ENCODE measurements around the gene CARD16. TPM values are rescaled to one million over a fixed set of nuclear protein-coding genes. Genes with fewer than 3 reads are reported as not detected.
A peak's percentile ranks its signal among the peaks of the same experiment; 100 is the strongest.

CARD16 gene
- total and polyA plus RNA-seq, 2 donors (not counting 1 experiment from before 2014, with no cell fraction given): 25.0 to 30.1 TPM

DNA sequence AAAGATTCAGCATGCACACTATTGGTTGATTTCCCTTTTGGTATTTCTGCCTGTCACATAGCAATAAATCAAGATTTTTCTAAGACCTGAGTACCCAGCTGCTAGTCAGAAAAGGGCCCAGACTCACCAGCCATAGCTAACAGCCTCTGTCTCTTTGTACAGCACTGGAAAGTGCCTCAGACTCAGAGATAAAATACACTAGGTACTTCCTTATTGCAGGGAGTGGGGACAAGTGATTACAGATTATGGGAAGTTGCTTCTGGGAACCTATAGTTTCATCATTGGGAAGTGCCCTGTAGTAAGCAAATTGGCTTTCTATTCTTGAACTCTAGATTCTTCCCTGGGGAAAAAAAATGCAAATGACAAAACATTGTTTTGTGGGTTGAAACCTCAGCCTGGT is 22.1 kb downstream of the CARD16 start, which contains the start of gene CASP5:
Gene CASP5 (minus strand): TSS at position 166 of the 400 bp plus-strand sequence. CDS start 32 bp downstream, at position 134.
- TF ChIP-seq CTCF (IDR thresholded peaks at IDR 0.05) (no peak), EZH2 (IDR thresholded peaks at IDR 0.05; ENCODE audit: borderline replicate concordance, insufficient read depth, low read depth, low read length, poor library complexity, severe bottlenecking) (no peak)
- no peak within 1 kb of the TSS for H2AFZ ChIP-seq (ENCODE audit: insufficient read depth, low read depth, low read length, poor library complexity, severe bottlenecking)
- Mint-ChIP-seq H3K4me3 (peak within 1 kb of the TSS; percentile 6), H3K9me3 (ENCODE audit: insufficient read depth) (no peaks in the 10 kb centered on the region), H3K27ac (peak within 1 kb of the TSS; percentile 23), H3K27me3 (no peaks in the 10 kb centered on the region), H3K4me1 (peaks cover 31% of the 10 kb centered on the region)
- H3K4me2 ChIP-seq (replicated peaks; ENCODE audit: low read depth, low read length, poor library complexity, severe bottlenecking): peak within 1 kb of the TSS; percentile 39
- no peaks in the 10 kb centered on the region for H3K9me3 ChIP-seq (ENCODE audit: control extremely low read depth in 1 of 3, control insufficient read depth in 2 of 3, insufficient read depth in 1 of 3, low read length in 2 of 3)
- intact Hi-C loops (cut with micrococcal nuclease): no loop called here
- H3K27ac ChIP-seq (ENCODE audit: low read length in 2 of 2): peak within 1 kb of the TSS in 1 of 2 donors; percentile 40
- H3K36me3 ChIP-seq (replicated peaks in 1 of 2; ENCODE audit: control extremely low read depth in 1 of 2, control insufficient read depth in 1 of 2, extremely low read depth in 1 of 2, insufficient read depth in 2 of 2, low read length in 1 of 2): peaks cover 10 to 22% of the 10 kb centered on the region in 2 experiments
- ChIA-PET POLR2A (interaction anchor here (0.8 kb wide), 1 partner anchor 11 kb away, joined by 3 read pairs; no protein-coding TSS in a partner anchor), CTCF (no interaction called here)
- DNase-seq (no peak), ATAC-seq (ENCODE audit: low read depth) (peak; percentile 24)
- H4K20me1 ChIP-seq (ENCODE audit: control insufficient read depth, insufficient read depth, low read length, poor library complexity, severe bottlenecking): no peaks in the 10 kb centered on the region
- no peaks in the 10 kb centered on the region for H3K27me3 ChIP-seq (replicated peaks in 1 of 4; ENCODE audit: control extremely low read depth in 1 of 4, control insufficient read depth in 3 of 4, insufficient read depth in 4 of 4, low read length in 3 of 4)
- no peak within 1 kb of the TSS for H3K4me3 ChIP-seq (ENCODE audit: control extremely low read depth in 1 of 5, extremely low read depth in 1 of 5, insufficient read depth in 1 of 5, low read depth in 2 of 5, low read length in 4 of 5)
- peaks cover 11 to 21% of the 10 kb centered on the region in 2 donors for H3K4me1 ChIP-seq (ENCODE audit: control insufficient read depth in 2 of 2, insufficient read depth in 2 of 2, low read length in 2 of 2)
- H3K9ac ChIP-seq (ENCODE audit: low read length): no peak within 1 kb of the TSS
- no peaks in the 10 kb centered on the region for H3K79me2 ChIP-seq (ENCODE audit: control insufficient read depth, insufficient read depth, low read length)

DNA sequence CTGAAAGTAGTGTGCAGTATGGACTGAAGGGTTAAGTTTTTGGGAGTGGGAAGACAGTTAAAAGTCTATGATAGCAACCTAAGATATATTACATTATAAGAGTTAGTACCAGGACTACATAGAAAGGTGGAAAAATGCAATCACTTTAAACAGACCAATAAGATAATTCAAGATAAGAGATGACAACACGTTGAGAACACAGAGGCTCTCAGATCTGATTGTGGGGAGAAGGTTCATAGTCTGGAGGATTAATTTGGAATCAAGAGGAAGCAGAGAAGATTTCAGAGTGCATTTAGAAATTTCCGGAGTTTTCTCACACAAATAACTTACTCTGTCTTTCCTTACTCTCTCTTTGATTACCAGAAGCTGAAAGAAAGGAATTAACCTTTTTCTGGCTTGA is 22.6 kb downstream of the CARD16 start:
- no peak overlapping the region for H3K4me3 Mint-ChIP-seq
- intact Hi-C loops (cut with micrococcal nuclease): no loop called here
- TF ChIP-seq EZH2 (IDR thresholded peaks at IDR 0.05; ENCODE audit: borderline replicate concordance, insufficient read depth, low read depth, low read length, poor library complexity, severe bottlenecking): no peak
- no peak for TF ChIP-seq CTCF (IDR thresholded peaks at IDR 0.05)
- H3K4me1 Mint-ChIP-seq: peaks cover 27% of the 10 kb centered on the region
- Histone ChIP-seq H3K9me3 (ENCODE audit: control extremely low read depth in 1 of 3, control insufficient read depth in 2 of 3, insufficient read depth in 1 of 3, low read length in 2 of 3) (no peaks in the 10 kb centered on the region), H3K4me1 (ENCODE audit: control insufficient read depth in 2 of 2, insufficient read depth in 2 of 2, low read length in 2 of 2) (peaks cover 11 to 17% of the 10 kb centered on the region in 2 donors), H3K27me3 (replicated peaks in 1 of 4; ENCODE audit: control extremely low read depth in 1 of 4, control insufficient read depth in 3 of 4, insufficient read depth in 4 of 4, low read length in 3 of 4) (no peaks in the 10 kb centered on the region), H3K9ac (ENCODE audit: low read length) (no peak overlapping the region), H3K4me2 (replicated peaks; ENCODE audit: low read depth, low read length, poor library complexity, severe bottlenecking) (peak overlapping the region; percentile 39), H3K4me3 (ENCODE audit: control extremely low read depth in 1 of 5, extremely low read depth in 1 of 5, insufficient read depth in 1 of 5, low read depth in 2 of 5, low read length in 4 of 5) (no peak overlapping the region), H4K20me1 (ENCODE audit: control insufficient read depth, insufficient read depth, low read length, poor library complexity, severe bottlenecking) (no peaks in the 10 kb centered on the region), H2AFZ (ENCODE audit: insufficient read depth, low read depth, low read length, poor library complexity, severe bottlenecking) (no peak overlapping the region), H3K36me3 (replicated peaks in 1 of 2; ENCODE audit: control extremely low read depth in 1 of 2, control insufficient read depth in 1 of 2, extremely low read depth in 1 of 2, insufficient read depth in 2 of 2, low read length in 1 of 2) (peaks cover 6 to 20% of the 10 kb centered on the region in 2 experiments), H3K79me2 (ENCODE audit: control insufficient read depth, insufficient read depth, low read length) (no peaks in the 10 kb centered on the region), H3K27ac (ENCODE audit: low read length in 2 of 2) (peak overlapping the region in 1 of 2 donors; percentile 40)
- WGBS (ENCODE audit: insufficient coverage): no CpG with 5 or more reads among the region's 2 CpGs
- peak overlapping the region; percentile 23 for H3K27ac Mint-ChIP-seq
- H3K9me3 Mint-ChIP-seq (ENCODE audit: insufficient read depth): no peaks in the 10 kb centered on the region
- ChIA-PET POLR2A (interaction anchor here (0.8 kb wide), 1 partner anchor 11 kb away, joined by 3 read pairs; no protein-coding TSS in a partner anchor), CTCF (no interaction called here)
- no peak for DNase-seq
- ATAC-seq (ENCODE audit: low read depth): no peak
- no peaks in the 10 kb centered on the region for H3K27me3 Mint-ChIP-seq

Measured in B cell (primary cell).